Prostate gland (tissue), 2 donors: ENCODE data around the gene TMEM131L.
A peak's percentile ranks its signal among the peaks of the same experiment; 100 is the strongest.

Source experiments
- POLR2A ChIP-seq: fragments of 450-650 bp; IDR thresholded peaks from one replicate; pipeline ENCODE4 v1.6.1; 2016; ENCODE audit warnings: antibody characterized with exemption, mild to moderate bottlenecking
- POLR2AphosphoS5 ChIP-seq: sonication (generic); formaldehyde crosslinking; IDR thresholded peaks from one replicate; pipeline ENCODE4 v1.6.1; 2017; ENCODE audit warnings: antibody characterized with exemption
- TF ChIP-seq, protein P1 (sequence below), 4 experiments: fragments of 200-600 bp in 2 of 4; fragments of 450-650 bp in 2 of 4; sonication (generic) in 2 of 4; IDR thresholded peaks; 1 replicate in 3 of 4; 2 replicates in 1 of 4; pipeline ENCODE4 v1.5.1; 2016 to 2019; ENCODE audit warnings: antibody characterized with exemption in 4 of 4, mild to moderate bottlenecking in 2 of 4, moderate library complexity in 2 of 4

DNA sequence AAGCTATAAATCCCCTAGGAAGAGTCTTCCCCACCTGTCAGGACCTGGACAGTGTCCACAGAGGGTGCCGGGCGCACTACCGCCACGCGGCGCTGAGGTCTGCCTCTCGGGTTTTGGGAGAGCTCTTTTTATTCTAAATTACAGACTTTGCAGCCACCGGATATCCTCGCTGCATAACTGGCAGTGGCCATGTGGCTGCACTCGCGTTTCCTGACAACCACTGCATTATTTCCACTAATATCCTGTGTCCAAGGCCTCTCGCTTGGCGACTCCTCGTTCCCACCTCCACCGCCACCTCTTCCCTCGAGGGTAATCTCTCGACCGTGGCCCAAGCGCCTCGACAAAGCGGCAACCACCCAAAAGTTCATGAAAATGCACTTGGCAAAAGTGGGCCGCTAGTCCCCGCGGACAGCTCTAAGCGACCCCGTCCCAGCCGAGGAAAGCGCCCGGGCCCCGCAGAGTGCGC is 512 bp upstream of the TMEM131L start:
- TF ChIP-seq, protein P1, sequence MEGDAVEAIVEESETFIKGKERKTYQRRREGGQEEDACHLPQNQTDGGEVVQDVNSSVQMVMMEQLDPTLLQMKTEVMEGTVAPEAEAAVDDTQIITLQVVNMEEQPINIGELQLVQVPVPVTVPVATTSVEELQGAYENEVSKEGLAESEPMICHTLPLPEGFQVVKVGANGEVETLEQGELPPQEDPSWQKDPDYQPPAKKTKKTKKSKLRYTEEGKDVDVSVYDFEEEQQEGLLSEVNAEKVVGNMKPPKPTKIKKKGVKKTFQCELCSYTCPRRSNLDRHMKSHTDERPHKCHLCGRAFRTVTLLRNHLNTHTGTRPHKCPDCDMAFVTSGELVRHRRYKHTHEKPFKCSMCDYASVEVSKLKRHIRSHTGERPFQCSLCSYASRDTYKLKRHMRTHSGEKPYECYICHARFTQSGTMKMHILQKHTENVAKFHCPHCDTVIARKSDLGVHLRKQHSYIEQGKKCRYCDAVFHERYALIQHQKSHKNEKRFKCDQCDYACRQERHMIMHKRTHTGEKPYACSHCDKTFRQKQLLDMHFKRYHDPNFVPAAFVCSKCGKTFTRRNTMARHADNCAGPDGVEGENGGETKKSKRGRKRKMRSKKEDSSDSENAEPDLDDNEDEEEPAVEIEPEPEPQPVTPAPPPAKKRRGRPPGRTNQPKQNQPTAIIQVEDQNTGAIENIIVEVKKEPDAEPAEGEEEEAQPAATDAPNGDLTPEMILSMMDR (IDR thresholded peaks at IDR 0.05) = peak in 2 of 4 experiments; percentile 16 to 23
- TF ChIP-seq POLR2AphosphoS5 (no peak), POLR2A (no peak)
